Measurements from ENCODE around the gene MT1A. TPM values are rescaled to one million over a fixed set of nuclear protein-coding genes. Genes with fewer than 3 reads are reported as not detected.
A peak's percentile ranks its signal among the peaks of the same experiment; 100 is the strongest.

The MT1A gene
- total RNA-seq, 3 donors from 2014 or later: 97.8 to 672 (median 130) TPM

GRCh38 chr16:56593573-56594291 lies 44.7 kb upstream of the MT1A start:
- no peaks in the 10 kb centered on the region for H3K9me3 ChIP-seq
- intact Hi-C loops (cut with DNase I; ENCODE audit: low total_unique reads): loop anchor here (10.0 kb wide), 1 partner anchor 111 kb away; no protein-coding TSS in a partner anchor
- no peak overlapping the region for H3K27ac ChIP-seq
- TF ChIP-seq POLR2A (IDR thresholded peaks at IDR 0.05) (no peak), CTCF (IDR thresholded peaks at IDR 0.05) (no peak), POLR2AphosphoS5 (IDR thresholded peaks at IDR 0.05) (no peak)
- DNase-seq (ENCODE audit: low spot score in 2 of 2): no peak
- H3K4me3 ChIP-seq: no peak overlapping the region
- peaks cover 0 to 18% of the 10 kb centered on the region in 2 donors for H3K27me3 ChIP-seq
- H3K4me1 ChIP-seq: peaks cover 3 to 9% of the 10 kb centered on the region in 2 donors
- H3K36me3 ChIP-seq: no peaks in the 10 kb centered on the region

- H3K4me1 ChIP-seq: peaks cover under 1 to 5% of the 10 kb centered on the region in 2 donors
- no peak for DNase-seq (ENCODE audit: low spot score in 2 of 2)
- no peak overlapping the region for H3K27ac ChIP-seq
- intact Hi-C loops (cut with DNase I; ENCODE audit: low total_unique reads): loop anchor here (10.0 kb wide), 1 partner anchor 111 kb away; no protein-coding TSS in a partner anchor
- TF ChIP-seq POLR2AphosphoS5 (IDR thresholded peaks at IDR 0.05): no peak
- TF ChIP-seq POLR2A (IDR thresholded peaks at IDR 0.05): no peak
- no peak for TF ChIP-seq CTCF (IDR thresholded peaks at IDR 0.05)
- H3K4me3 ChIP-seq: no peak overlapping the region
- peaks cover 0 to 14% of the 10 kb centered on the region in 2 donors for H3K27me3 ChIP-seq
- H3K36me3 ChIP-seq: no peaks in the 10 kb centered on the region
- no peaks in the 10 kb centered on the region for H3K9me3 ChIP-seq
These were observed 44.2 kb upstream of the MT1A start for GRCh38 chr16:56594292-56594619.

GRCh38 chr16:56600398-56600999 lies 38.0 kb upstream of the MT1A start:
- no peaks in the 10 kb centered on the region for H3K36me3 ChIP-seq
- no peaks in the 10 kb centered on the region for H3K9me3 ChIP-seq
- intact Hi-C loops (cut with DNase I; ENCODE audit: low total_unique reads): no loop called here
- peaks cover 0 to 2% of the 10 kb centered on the region in 2 donors for H3K4me1 ChIP-seq
- DNase-seq (ENCODE audit: low spot score in 2 of 2): no peak
- H3K27ac ChIP-seq: no peak overlapping the region
- H3K27me3 ChIP-seq: no peaks in the 10 kb centered on the region
- H3K4me3 ChIP-seq: no peak overlapping the region
- TF ChIP-seq CTCF (IDR thresholded peaks at IDR 0.05) (peak; percentile 45 to 76 (median 59)), POLR2A (IDR thresholded peaks at IDR 0.05) (no peak), POLR2AphosphoS5 (IDR thresholded peaks at IDR 0.05) (no peak)

- intact Hi-C loops (cut with DNase I; ENCODE audit: low total_unique reads): no loop called here
- TF ChIP-seq POLR2AphosphoS5 (IDR thresholded peaks at IDR 0.05) (no peak), POLR2A (IDR thresholded peaks at IDR 0.05) (no peak), CTCF (IDR thresholded peaks at IDR 0.05) (no peak)
- Histone ChIP-seq H3K4me1 (peaks cover 7 to 8% of the 10 kb centered on the region in 2 donors), H3K27ac (no peak overlapping the region), H3K27me3 (no peaks in the 10 kb centered on the region), H3K36me3 (no peaks in the 10 kb centered on the region), H3K9me3 (no peaks in the 10 kb centered on the region), H3K4me3 (no peak overlapping the region)
- DNase-seq (ENCODE audit: low spot score in 2 of 2): no peak
These were observed 37.1 kb upstream of the MT1A start for GRCh38 chr16:56601325-56601724.

- Histone ChIP-seq H3K4me3 (no peak overlapping the region), H3K4me1 (peaks cover 7 to 13% of the 10 kb centered on the region in 2 donors), H3K27ac (peak overlapping the region in 1 of 2 donors; percentile 96), H3K36me3 (no peaks in the 10 kb centered on the region), H3K27me3 (no peaks in the 10 kb centered on the region), H3K9me3 (no peaks in the 10 kb centered on the region)
- peak in 1 of 2 donors; percentile 56 for DNase-seq (ENCODE audit: low spot score in 2 of 2)
- intact Hi-C loops (cut with DNase I; ENCODE audit: low total_unique reads): no loop called here
- TF ChIP-seq POLR2AphosphoS5 (IDR thresholded peaks at IDR 0.05) (no peak), CTCF (IDR thresholded peaks at IDR 0.05) (peak in 2 of 3 donors; percentile 54 to 59), POLR2A (IDR thresholded peaks at IDR 0.05) (no peak)
These were observed 34.9 kb upstream of the MT1A start for GRCh38 chr16:56603589-56603988.

All from breast epithelium (tissue), 4 donors.